Bronchial epithelial cell (primary cell): ENCODE measurements around the gene TXNDC16. TPM values are rescaled to one million over a fixed set of nuclear protein-coding genes. Genes with fewer than 3 reads are reported as not detected.
A peak's percentile ranks its signal among the peaks of the same experiment; 100 is the strongest.
"Not testable (repeated sequence)": the region's sequence is repeated elsewhere in the genome, so short reads cannot be mapped to it uniquely, and the experiment has no call there.

Source experiments
- DNase-seq: peaks from one replicate; pipeline ENCODE4 v3.0.0-alpha.2; 2010; ENCODE audit warnings: low read depth
- FAIRE-seq: peaks from 2 replicates; lab custom pipeline; 2011; peaks lifted over from hg19 to GRCh38; lab: Jason Lieb, UNC
- H3K27me3 ChIP-seq: 2 replicates; pipeline ENCODE4 v1.5.1; 2011; ENCODE audit warnings: low read length; ENCODE audit not compliant: control insufficient read depth, insufficient read depth
- H3K36me3 ChIP-seq: 2 replicates; pipeline ENCODE4 v1.5.1; 2011; ENCODE audit warnings: low read length; ENCODE audit not compliant: control insufficient read depth, insufficient read depth
- H3K4me3 ChIP-seq: 2 replicates; pipeline ENCODE4 v1.5.1; 2011; ENCODE audit warnings: mild to moderate bottlenecking, low read depth, low read length, control low read depth
- CTCF ChIP-seq: IDR thresholded peaks from 2 replicates; pipeline ENCODE4 v1.5.1; 2011; ENCODE audit warnings: mild to moderate bottlenecking, moderate library complexity, low read length, control low read depth, inconsistent platforms; ENCODE audit not compliant: insufficient read depth, severe bottlenecking
- total RNA-seq: library from RNA; depleted of rRNA; stranded (reverse); fragments of >200 nt; gene quantifications from 2 replicates; pipeline ENCODE4 v1.2.1, GENCODE V29; 2014

Gene TXNDC16
- total RNA-seq, 1 donor from 2014 or later: 0.79 TPM

DNA sequence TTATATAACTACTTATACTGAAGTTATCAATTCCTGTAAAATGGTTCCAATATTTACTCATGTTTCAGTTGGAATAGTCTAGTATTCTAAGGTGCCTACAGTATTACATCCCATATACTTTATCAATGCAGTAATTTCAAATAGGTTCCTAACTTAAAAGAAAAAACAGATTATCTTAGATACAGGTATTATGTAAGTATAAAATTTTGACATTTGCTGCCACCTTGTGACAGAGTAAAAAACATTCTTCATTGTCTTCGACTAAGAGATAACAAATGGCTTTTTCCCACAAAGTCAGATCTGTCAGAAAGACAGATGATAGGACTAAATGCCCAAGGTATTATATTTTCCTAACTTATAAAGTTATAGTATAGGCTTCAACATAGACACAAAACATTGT is 78.7 kb downstream of the TXNDC16 start:
- peak; percentile 15 for TF ChIP-seq CTCF
- Histone ChIP-seq H3K36me3 (no peaks in the 10 kb centered on the region), H3K27me3 (no peaks in the 10 kb centered on the region), H3K4me3 (no peak overlapping the region)
- no peak for FAIRE-seq
- DNase-seq: peak; percentile 60

DNA sequence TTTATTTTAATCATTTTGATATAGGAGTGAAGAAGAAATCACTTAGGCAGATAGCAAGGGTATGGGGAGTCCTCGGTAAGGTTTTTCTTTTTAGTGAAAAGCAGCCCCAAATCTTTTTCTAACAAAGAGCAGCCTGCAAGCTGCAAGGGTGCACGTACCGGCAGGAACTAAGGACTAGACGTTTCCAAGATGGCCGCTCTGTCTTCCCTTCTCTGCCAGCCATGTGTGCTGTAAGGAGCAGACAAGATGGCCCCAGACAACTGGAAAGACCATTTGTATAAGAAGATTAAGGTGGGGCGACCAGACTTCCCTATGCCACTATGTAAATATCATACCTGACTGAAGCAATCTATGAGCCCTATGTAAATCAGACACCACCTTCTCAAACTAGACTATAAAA is 79.6 kb downstream of the TXNDC16 start:
- FAIRE-seq (no peak), DNase-seq (no peak)
- Histone ChIP-seq H3K4me3 (no peak overlapping the region), H3K27me3 (no peaks in the 10 kb centered on the region), H3K36me3 (no peaks in the 10 kb centered on the region)
- no peak for TF ChIP-seq CTCF

GRCh38 chr14:52472251-52472650 is 80.1 kb downstream of the TXNDC16 start:
- not testable (repeated sequence) for H3K36me3 ChIP-seq, H3K4me3 ChIP-seq, H3K27me3 ChIP-seq, FAIRE-seq, DNase-seq

DNA sequence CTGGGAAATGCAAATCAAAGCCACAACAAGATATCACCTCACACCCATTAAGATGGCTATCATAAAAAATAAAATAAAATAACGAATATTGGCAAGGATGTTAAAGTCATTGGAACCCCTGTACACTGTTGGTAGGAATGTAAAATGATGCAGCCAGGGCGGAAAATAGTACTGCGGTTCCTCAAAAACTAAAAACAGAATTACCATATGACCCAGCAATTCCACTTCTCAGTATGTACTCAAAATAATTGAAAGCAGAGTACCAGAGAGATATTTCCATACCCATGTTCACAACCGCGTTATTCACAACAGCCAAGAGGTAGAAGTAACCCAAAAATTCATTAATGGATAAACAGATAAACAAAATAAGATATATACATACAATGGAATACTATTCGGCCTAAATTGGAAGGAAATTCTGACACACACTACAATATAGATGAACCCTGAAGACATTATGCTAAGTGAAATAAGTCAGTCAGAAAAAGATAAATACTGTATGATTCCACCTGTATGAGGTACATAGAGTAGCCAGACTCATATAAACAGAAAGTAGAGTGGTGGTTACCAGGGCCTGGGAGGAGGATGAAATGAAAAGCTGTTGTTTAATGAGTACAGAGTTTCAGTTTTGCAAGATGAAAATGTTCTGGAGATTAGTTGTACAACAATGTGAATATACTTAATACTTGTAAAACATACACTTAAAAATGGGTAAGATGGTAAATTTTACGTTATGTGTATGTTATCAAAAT is 84.6 kb downstream of the TXNDC16 start:
- no peak for FAIRE-seq
- TF ChIP-seq CTCF: no peak

GRCh38 chr14:52464175-52464574 is 88.1 kb downstream of the TXNDC16 start:
- DNase-seq (no peak), FAIRE-seq (no peak)
- TF ChIP-seq CTCF: no peak
- H3K27me3 ChIP-seq: no peaks in the 10 kb centered on the region
- H3K36me3 ChIP-seq: no peaks in the 10 kb centered on the region
- H3K4me3 ChIP-seq: no peak overlapping the region

More for the DNA sequence above, 84.6 kb downstream of the TXNDC16 start:
- DNase-seq: no peak
- Histone ChIP-seq H3K4me3 (no peak overlapping the region), H3K27me3 (no peaks in the 10 kb centered on the region), H3K36me3 (no peaks in the 10 kb centered on the region)

DNA sequence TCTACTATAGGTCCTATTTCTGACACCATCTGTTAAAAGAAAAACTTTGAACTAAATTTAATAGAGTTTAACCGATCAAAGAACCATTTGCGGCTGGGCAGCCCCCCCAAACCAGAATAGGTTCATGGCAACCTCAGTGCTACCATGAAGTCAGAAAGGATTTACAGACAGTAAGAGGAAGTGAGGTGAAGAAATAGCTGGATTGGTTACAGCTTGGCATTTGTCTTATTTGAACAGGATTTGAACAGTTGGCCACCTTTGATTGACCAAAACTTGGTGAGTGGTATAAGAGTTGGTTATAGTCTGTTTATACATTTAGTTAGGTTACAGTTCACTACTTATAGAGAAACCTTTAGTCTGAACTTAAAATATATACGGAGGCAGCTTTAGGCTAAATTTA is 88.9 kb downstream of the TXNDC16 start:
- DNase-seq (no peak), FAIRE-seq (no peak)
- no peak for TF ChIP-seq CTCF
- Histone ChIP-seq H3K4me3 (no peak overlapping the region), H3K27me3 (no peaks in the 10 kb centered on the region), H3K36me3 (no peaks in the 10 kb centered on the region)
